Nephron (organoid): ENCODE results near the gene ASB8.
A peak's percentile ranks its signal among the peaks of the same experiment; 100 is the strongest.

Source experiments
- H3K27ac Mint-ChIP-seq, 3 experiments: 2 replicates each; pipeline ENCODE4 v1.8.0; 2020; ENCODE audit warnings: mixed read lengths in 3 of 3, mild to moderate bottlenecking in 2 of 3, moderate library complexity in 1 of 3
- H3K27me3 Mint-ChIP-seq: 2 replicates; pipeline ENCODE4 v1.8.0; 2021; ENCODE audit warnings: low read depth, mild to moderate bottlenecking, moderate library complexity, mixed read lengths
- H3K36me3 Mint-ChIP-seq: 2 replicates; pipeline ENCODE4 v1.8.0; 2020; ENCODE audit warnings: low read depth, mixed read lengths
- H3K4me1 Mint-ChIP-seq: 2 replicates; pipeline ENCODE4 v1.8.0; 2020; ENCODE audit warnings: mixed read lengths
- H3K4me3 Mint-ChIP-seq, 3 experiments: 2 replicates each; pipeline ENCODE4 v1.8.0; 2020; ENCODE audit warnings: mild to moderate bottlenecking in 3 of 3, mixed read lengths in 3 of 3, moderate library complexity in 2 of 3
- H3K9me3 Mint-ChIP-seq: 2 replicates; pipeline ENCODE4 v1.8.0; 2020; ENCODE audit warnings: mixed read lengths
- CTCF ChIP-seq, 3 experiments: fragments of 200-600 bp; sonication (generic); IDR thresholded peaks; one replicate each; pipeline ENCODE4 v1.5.0; 2021; ENCODE audit warnings: antibody characterized with exemption in 3 of 3; ENCODE audit not compliant: unreplicated experiment in 3 of 3

The ASB8 gene

GRCh38 chr12:48185181-48185919 is 28.0 kb upstream of the ASB8 start:
- peaks cover 55% of the 10 kb centered on the region for H3K27me3 Mint-ChIP-seq
- no peaks in the 10 kb centered on the region for H3K36me3 Mint-ChIP-seq
- no peak for TF ChIP-seq CTCF (IDR thresholded peaks at IDR 0.05; ENCODE audit: unreplicated experiment in 3 of 3)
- H3K9me3 Mint-ChIP-seq, result no peaks in the 10 kb centered on the region
- peak overlapping the region; percentile 59 to 80 (median 74) for H3K4me3 Mint-ChIP-seq
- peak overlapping the region in 2 of 3 experiments; percentile 11 to 49 for H3K27ac Mint-ChIP-seq
- peaks cover 54% of the 10 kb centered on the region for H3K4me1 Mint-ChIP-seq

- peaks cover 55% of the 10 kb centered on the region for H3K27me3 Mint-ChIP-seq
- no peaks in the 10 kb centered on the region for H3K36me3 Mint-ChIP-seq
- peaks cover 59% of the 10 kb centered on the region for H3K4me1 Mint-ChIP-seq
- H3K9me3 Mint-ChIP-seq, result no peaks in the 10 kb centered on the region
- peak overlapping the region; percentile 59 to 80 (median 74) for H3K4me3 Mint-ChIP-seq
- TF ChIP-seq CTCF (IDR thresholded peaks at IDR 0.05; ENCODE audit: unreplicated experiment in 3 of 3), result no peak
- H3K27ac Mint-ChIP-seq, result peak overlapping the region in 1 of 3 experiments; percentile 49
Observed at GRCh38 chr12:48184549-48184922, 27.2 kb upstream of the ASB8 start.

DNA sequence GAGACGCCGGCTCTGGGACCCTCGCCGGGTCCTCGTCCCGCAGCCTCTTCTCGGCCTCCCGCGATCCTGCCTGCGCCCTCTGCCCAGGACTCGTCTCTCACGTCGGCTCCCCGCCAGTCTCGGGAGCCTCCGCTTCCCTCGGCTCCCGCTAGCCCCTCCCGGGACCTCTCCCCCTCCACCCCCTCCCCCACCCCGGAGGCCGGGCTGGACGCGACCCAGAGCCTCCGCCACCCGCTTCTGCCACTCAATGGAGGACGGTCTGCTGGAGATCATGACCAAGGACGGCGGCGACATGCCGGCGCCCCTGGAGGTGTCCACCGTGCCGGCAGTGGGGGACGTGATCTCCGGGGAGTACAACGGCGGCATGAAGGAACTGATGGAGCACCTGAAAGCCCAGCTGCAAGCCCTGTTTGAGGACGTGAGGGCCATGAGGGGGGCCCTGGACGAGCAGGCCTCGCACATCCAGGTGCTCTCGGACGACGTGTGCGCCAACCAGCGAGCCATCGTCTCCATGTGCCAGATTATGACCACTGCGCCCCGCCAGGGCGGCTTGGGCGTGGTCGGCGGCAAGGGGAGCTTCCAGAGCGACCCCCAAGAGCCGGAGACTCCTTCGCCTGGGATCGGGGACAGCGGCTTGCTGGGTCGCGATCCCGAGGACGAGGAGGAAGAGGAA is 26.7 kb upstream of the ASB8 start:
- H3K27me3 Mint-ChIP-seq, result peaks cover 55% of the 10 kb centered on the region
- no peaks in the 10 kb centered on the region for H3K36me3 Mint-ChIP-seq
- H3K9me3 Mint-ChIP-seq, result no peaks in the 10 kb centered on the region
- peak overlapping the region; percentile 59 to 90 (median 74) for H3K4me3 Mint-ChIP-seq
- no peak overlapping the region for H3K27ac Mint-ChIP-seq
- TF ChIP-seq CTCF (IDR thresholded peaks at IDR 0.05; ENCODE audit: unreplicated experiment in 3 of 3), result no peak
- H3K4me1 Mint-ChIP-seq, result peaks cover 59% of the 10 kb centered on the region

DNA sequence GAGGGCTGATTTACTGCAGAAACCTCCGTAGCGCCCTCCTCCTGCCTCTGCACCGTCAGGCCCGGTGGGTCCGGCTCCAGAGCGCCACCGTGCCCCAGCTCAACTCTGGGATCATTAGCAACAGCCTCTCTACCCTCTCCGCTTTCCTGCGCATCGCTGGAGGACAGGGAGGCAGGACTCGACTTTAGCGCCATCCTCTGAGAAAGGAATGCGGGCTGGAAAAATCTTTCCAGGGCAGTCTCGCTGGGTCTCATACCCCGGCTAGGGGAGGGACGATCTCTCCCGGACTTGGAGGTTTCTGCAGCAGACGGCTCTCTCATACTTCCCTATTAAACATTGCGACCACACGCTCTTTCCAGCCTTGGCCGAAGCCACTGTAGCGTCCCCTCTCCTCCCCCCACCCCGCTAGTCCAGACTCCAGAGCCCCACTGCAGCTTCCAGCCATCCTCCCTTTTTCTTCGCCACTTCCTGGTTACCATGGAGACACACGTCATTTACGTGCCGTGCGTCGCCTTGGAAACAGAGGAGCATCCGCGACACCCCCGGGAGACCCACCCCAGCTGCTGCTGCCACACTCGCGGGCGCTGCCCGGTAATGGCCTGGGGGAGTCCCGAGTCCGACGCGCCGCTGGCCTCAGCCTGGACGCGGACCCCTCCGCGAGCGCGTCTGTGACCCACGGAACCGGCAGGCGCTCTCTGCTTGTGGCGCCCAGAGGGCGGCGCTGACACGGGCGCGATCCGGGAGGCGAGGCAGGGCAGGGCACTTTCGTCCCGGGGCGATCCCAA is 26.0 kb upstream of the ASB8 start, which contains the start of gene CCDC184:
Gene CCDC184 (plus strand): TSS at position 554 of the 785 bp plus-strand sequence. CDS start 479 bp downstream, outside the sequence.
- H3K36me3 Mint-ChIP-seq, result no peaks in the 10 kb centered on the region
- H3K27me3 Mint-ChIP-seq, result peaks cover 52% of the 10 kb centered on the region
- peak within 1 kb of the TSS; percentile 60 to 85 (median 84) for H3K27ac Mint-ChIP-seq
- no peaks in the 10 kb centered on the region for H3K9me3 Mint-ChIP-seq
- TF ChIP-seq CTCF (IDR thresholded peaks at IDR 0.05; ENCODE audit: unreplicated experiment in 3 of 3), result peak in 2 of 3 experiments; percentile 19 to 36
- peaks cover 65% of the 10 kb centered on the region for H3K4me1 Mint-ChIP-seq
- peak within 1 kb of the TSS; percentile 90 to 92 (median 91) for H3K4me3 Mint-ChIP-seq

- H3K36me3 Mint-ChIP-seq, result no peaks in the 10 kb centered on the region
- peaks cover 48% of the 10 kb centered on the region for H3K27me3 Mint-ChIP-seq
- TF ChIP-seq CTCF (IDR thresholded peaks at IDR 0.05; ENCODE audit: unreplicated experiment in 3 of 3), result no peak
- peak overlapping the region in 2 of 3 experiments; percentile 37 to 84 for H3K27ac Mint-ChIP-seq
- H3K4me1 Mint-ChIP-seq, result peaks cover 66% of the 10 kb centered on the region
- no peaks in the 10 kb centered on the region for H3K9me3 Mint-ChIP-seq
- H3K4me3 Mint-ChIP-seq, result peak overlapping the region; percentile 90 to 92 (median 91)
Observed at GRCh38 chr12:48182631-48183030, 25.3 kb upstream of the ASB8 start.
